Measurements from ENCODE around the gene ZNF609.
A peak's percentile ranks its signal among the peaks of the same experiment; 100 is the strongest.

Gene ZNF609

DNA sequence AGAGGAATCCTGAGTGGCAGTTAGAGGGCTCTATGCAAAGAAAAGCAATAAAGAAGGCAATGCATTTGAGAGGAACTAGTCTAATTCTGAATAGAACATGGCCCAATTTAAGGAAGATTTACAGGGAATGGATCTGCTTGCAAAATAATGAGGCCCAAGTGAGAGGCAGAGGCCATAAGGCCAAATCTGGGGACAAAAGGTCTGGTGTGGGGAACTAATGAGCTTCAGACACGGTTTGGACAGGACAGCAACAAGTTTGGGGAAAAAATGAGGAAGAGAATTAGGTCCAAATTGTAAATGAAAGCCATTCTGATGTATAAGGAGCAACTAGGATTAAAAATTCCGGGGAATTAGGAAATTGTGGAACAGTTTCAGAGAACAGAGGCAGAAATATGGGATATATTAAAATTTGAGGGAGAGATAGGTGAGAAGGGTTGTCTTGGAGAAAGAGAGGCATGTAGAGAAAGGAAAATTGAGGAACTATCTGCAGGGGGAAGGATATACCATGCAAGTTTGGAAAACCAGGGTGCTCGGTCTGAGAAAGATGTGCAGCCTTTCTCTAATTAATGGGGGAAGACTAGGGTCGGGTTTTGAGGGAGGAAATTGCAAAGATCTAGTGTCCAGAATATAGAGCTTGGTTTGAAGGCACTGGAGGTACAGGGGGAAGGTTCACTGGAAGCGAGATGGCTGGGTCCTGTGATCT, 241.3 kb downstream of the ZNF609 start:
- DNase-seq, result no peak

- peak; percentile 72 to 86 for DNase-seq
These were observed 242.6 kb downstream of the ZNF609 start for GRCh38 chr15:64702816-64703631.

- no peak for DNase-seq
These were observed 243.2 kb downstream of the ZNF609 start for GRCh38 chr15:64703632-64703959.

DNA sequence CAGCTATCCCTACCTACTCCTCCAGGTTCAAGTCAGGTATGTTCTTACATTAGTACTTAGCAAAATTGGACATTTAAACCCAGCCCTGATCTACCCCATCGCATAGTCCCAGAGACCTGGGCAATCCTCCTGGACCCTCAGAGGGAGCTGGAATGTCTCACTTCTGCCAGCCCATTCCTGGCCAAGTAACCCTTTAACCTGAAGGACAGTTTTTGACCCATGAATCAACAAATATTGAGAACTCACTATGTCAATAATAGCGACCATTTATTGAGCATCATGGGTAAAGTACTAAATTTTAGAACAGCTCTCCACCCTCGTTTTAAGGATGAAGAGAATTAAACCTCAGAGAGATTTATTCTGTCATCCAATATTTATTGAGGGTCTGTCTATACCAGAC, 244.6 kb downstream of the ZNF609 start:
- no peak for DNase-seq

GRCh38 chr15:64706011-64706911, 245.9 kb downstream of the ZNF609 start:
- DNase-seq, result no peak

DNA sequence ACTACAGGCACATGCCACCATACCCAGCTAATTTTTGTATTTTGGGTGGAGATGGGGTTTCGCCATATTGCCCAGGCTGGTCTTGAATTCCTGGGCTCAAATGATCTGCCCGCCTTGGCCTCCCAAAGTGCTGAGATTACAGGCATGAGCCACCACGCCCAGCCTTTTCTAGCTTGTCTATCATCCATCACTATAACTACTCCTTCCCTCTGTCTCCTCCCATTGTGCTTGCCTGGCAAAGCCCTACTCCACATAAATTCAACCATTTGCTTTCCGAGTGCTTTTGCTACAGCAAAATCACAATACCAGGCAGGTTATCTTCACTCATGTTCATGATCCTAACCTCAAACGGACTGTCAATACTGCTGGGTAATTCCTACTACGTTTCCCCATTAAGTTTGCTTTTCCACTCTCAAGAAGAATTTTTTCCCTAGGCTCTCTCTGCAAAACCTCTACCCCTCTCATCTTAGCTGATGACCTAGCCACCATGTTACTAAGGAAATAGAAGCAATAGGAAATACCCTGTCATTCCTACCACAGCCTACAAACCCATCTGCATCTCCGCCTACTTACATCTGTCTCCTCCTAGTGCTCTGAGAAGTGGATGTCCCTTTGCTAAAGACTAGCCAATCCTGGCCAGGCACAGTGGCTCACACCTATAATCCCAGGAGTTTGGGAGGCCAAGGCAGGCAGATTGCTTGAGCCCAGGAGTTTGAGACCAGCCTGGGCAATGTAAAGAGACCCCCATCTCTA, 250.5 kb downstream of the ZNF609 start:
- DNase-seq, result no peak

DNA sequence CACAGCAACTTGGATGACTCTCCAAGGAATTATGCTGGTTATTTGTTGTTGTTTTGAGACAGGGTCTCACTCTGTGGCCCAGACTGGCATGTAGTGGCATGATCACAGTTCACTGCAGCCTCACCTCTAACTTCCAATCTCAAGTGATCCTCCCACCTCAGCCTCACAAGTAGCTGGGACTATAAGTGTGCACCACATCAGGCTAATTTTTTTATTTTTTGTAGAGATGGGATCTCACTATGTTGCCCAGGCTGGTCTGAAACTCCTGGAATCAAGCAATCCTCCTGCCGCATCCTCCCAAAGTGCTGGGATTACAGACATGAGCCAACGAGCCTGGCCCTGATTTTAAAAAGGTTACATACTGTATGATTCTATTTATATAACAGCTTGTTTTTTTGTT, 252.0 kb downstream of the ZNF609 start:
- no peak for DNase-seq

DNA sequence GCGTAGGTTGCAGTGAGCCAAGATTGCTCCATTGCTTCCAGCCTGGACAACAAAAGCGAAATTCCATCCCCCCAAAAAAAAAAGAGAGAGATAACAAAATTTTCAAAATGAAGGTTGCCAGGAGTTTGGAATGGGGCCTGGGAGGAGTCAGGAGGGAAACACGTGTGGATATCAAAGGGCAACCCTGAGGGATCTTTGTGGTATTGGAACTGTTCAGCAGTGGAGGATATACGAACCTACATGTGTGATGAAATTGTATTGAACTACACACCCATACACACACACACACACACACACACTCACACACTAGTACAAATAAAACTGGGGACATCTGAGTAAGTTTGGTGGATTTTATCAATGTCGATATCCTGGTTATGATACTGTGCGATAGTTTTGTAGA, 253.2 kb downstream of the ZNF609 start:
- no peak for DNase-seq

DNA sequence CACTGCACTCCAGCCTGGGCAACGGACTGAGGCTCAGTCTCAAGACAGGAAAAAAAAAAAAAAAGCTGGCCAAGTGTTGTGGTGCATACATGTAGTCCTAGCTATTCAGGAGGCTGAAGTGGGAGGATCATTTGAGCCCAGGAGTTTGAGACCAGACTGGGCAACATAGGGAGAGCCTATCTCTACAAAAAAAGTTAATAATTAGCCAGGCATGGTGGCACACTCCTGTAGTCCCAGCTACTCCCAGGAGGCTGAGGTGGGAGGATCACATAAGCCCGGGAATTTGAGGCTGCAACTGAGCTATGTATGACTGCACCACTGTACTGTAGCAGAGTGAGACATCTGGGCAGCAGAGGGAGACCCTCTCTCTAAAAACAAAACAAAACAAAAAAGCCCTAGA, 256.1 kb downstream of the ZNF609 start:
- no peak for DNase-seq

- DNase-seq, result no peak
These were observed 256.8 kb downstream of the ZNF609 start for GRCh38 chr15:64717130-64717529.

DNA sequence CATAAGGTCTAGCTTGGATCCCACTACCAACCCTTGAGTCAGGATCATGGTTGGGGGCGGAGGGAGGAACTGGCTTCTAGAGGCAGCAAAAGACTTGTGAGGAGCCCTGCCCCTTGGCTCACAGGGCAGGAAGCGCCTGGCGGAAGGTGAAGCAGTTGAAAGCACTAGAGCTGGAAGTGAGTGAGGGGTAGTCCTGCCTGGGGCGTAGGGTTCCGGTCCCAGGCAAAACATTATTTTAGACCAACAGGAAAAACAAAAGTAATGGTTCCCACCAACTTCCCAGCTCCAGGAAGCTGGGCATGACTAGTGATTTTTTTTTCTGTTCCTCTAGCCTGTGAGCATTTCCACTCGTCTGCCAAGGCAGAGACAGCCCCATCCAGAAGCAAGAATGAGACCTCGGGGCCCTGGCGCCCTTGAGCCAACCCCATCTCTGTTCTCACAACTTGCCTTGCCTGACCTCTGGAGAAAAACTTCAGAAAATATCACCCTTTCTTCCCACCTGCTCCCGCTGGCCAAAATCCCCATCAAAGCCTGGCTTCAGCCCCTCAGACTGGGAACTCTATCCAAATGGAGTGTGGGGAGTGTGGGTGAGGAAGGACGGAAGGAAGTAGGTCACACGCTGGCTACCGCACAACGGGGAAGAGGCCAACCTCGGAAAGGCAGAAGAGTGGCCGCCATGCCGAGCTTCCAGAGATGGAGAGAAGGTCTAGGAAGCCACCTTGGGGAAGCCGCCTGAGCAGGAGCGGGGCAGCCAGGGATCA, 257.5 kb downstream of the ZNF609 start:
- no peak for DNase-seq

GRCh38 chr15:64720188-64720587, 259.8 kb downstream of the ZNF609 start:
- DNase-seq, result no peak

- no peak for DNase-seq
These were observed 269.8 kb downstream of the ZNF609 start for GRCh38 chr15:64730151-64730550.

DNA sequence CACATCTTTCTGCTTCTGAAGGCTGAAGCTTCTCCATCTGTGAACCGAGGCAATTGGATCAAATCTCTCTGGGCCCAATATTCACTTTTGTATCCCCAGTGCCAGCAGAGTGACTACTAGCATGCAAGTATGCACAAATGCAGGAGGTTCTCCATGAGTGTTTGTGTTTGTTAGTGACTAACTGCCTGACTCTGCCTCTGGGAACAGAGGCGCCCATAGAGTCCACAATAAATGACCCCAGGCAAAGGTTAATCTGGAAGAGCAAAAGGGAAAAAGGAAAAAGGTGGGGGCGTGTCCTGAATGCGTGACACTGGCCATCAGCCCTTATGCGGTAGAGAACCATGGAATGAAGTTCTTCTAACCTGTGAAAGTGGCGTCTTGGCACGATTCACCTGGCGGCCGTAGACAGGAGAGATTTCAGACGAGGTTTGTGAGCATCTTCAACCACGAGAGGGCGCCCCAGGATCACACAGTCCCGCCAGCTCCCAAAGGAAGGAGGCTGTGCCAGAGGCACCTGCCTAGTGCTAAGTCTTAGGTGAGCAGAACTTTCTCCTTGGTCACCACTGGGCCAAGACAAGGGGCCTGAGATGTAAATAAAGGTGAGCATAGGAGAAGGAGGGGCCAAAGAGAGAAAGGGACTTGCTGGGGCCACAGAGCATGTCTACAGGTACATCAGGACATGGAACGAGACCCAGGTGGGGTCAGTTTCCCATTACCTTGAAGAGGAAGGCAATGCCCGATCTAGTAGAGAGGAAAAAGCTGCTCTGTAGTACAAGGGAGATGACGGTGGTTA, 270.8 kb downstream of the ZNF609 start:
- DNase-seq, result peak; percentile 34 to 42

DNA sequence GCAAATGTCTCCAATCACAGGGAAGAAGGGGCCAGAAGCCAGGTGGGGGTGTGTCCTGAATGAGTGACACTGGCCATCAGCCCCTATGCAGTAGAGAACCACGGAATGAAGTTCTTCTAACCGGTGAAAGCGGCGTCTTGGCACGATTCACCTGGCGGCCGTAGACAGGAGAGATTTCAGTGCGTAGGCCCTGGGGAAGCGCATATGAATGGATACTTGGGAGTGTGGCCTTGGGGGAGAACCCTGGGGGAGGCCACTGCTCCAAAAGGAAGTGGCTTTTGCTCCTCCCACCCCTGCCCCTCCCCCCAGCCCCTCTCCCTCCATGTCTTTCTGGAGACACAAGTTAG, 271.4 kb downstream of the ZNF609 start:
- no peak for DNase-seq

GRCh38 chr15:64732156-64732860, 271.9 kb downstream of the ZNF609 start:
- DNase-seq, result no peak

Data from NCI-H187 (cell line).